HFFc6 (cell line): Measurements from ENCODE around the gene UGT1A6. TPM values are rescaled to one million over a fixed set of nuclear protein-coding genes. Genes with fewer than 3 reads are reported as not detected.

Experiments used
- DNase-seq: peaks from one replicate; pipeline ENCODE4 v3.0.0-alpha.2; 2018
- H3K27ac Mint-ChIP-seq: 2 replicates; pipeline ENCODE4 v1.8.0; 2020; ENCODE audit warnings: mild to moderate bottlenecking, mixed read lengths
- H3K27me3 Mint-ChIP-seq: 2 replicates; pipeline ENCODE4 v1.8.0; 2021; ENCODE audit warnings: mild to moderate bottlenecking, moderate library complexity, mixed read lengths; ENCODE audit not compliant: insufficient read depth
- H3K36me3 Mint-ChIP-seq: 2 replicates; pipeline ENCODE4 v1.8.0; 2021; ENCODE audit warnings: low read depth, mixed read lengths
- H3K4me1 Mint-ChIP-seq: 2 replicates; pipeline ENCODE4 v1.8.0; 2020; ENCODE audit warnings: low read depth, mixed read lengths
- H3K4me3 Mint-ChIP-seq: 2 replicates; pipeline ENCODE4 v1.8.0; 2020; ENCODE audit warnings: mild to moderate bottlenecking, moderate library complexity, mixed read lengths
- H3K9me3 Mint-ChIP-seq: 2 replicates; pipeline ENCODE4 v1.8.0; 2020; ENCODE audit warnings: mild to moderate bottlenecking, mixed read lengths
- CTCF ChIP-seq: fragments of 200-600 bp; sonication (generic); IDR thresholded peaks from 2 replicates; pipeline ENCODE4 v1.5.0; 2021; ENCODE audit warnings: antibody characterized with exemption, mild to moderate bottlenecking
- total RNA-seq, 6 experiments: library from RNA; stranded (reverse); fragmentation: NEBNext Ultra II Directional; extraction: Animal tissue kit (Norgen Biotek cat#: 25700); gene quantifications; 2 replicates in 1 of 6; 3 replicates in 5 of 6; pipeline ENCODE4 v1.2.3, GENCODE V29; 2021

UGT1A6 gene
- total RNA-seq, 6 experiments from 2014 or later: not detected

- Mint-ChIP-seq H3K36me3 (no peaks in the 10 kb centered on the region), H3K4me3 (no peak overlapping the region), H3K27ac (no peak overlapping the region), H3K4me1 (no peaks in the 10 kb centered on the region), H3K27me3 (peaks cover 20% of the 10 kb centered on the region), H3K9me3 (no peaks in the 10 kb centered on the region)
- DNase-seq: no peak
- no peak for TF ChIP-seq CTCF
Observed at GRCh38 chr2:233817361-233817911, 124.7 kb downstream of the UGT1A6 start.

GRCh38 chr2:233817995-233818638, 125.4 kb downstream of the UGT1A6 start:
- H3K27ac Mint-ChIP-seq: no peak overlapping the region
- no peaks in the 10 kb centered on the region for H3K4me1 Mint-ChIP-seq
- no peaks in the 10 kb centered on the region for H3K36me3 Mint-ChIP-seq
- H3K27me3 Mint-ChIP-seq: peaks cover 22% of the 10 kb centered on the region
- no peak for DNase-seq
- no peak overlapping the region for H3K4me3 Mint-ChIP-seq
- H3K9me3 Mint-ChIP-seq: no peaks in the 10 kb centered on the region
- TF ChIP-seq CTCF: no peak

- H3K27ac Mint-ChIP-seq: no peak overlapping the region
- no peaks in the 10 kb centered on the region for H3K9me3 Mint-ChIP-seq
- H3K4me1 Mint-ChIP-seq: no peaks in the 10 kb centered on the region
- no peaks in the 10 kb centered on the region for H3K36me3 Mint-ChIP-seq
- no peak overlapping the region for H3K4me3 Mint-ChIP-seq
- no peak for DNase-seq
- no peak for TF ChIP-seq CTCF
- H3K27me3 Mint-ChIP-seq: peaks cover 23% of the 10 kb centered on the region
Observed at GRCh38 chr2:233818639-233819621, 126.2 kb downstream of the UGT1A6 start.

- DNase-seq: no peak
Observed at GRCh38 chr2:233819884-233820773, 127.4 kb downstream of the UGT1A6 start.

More at GRCh38 chr2:233819884-233820773, 127.4 kb downstream of the UGT1A6 start:
- Mint-ChIP-seq H3K9me3 (no peaks in the 10 kb centered on the region), H3K27ac (no peak overlapping the region), H3K36me3 (no peaks in the 10 kb centered on the region), H3K4me1 (no peaks in the 10 kb centered on the region), H3K27me3 (peaks cover 24% of the 10 kb centered on the region), H3K4me3 (no peak overlapping the region)
- TF ChIP-seq CTCF: no peak
